GM19397 (cell line): ENCODE measurements around the gene PRAMEF15.
"Not testable (repeated sequence)": the region's sequence is repeated elsewhere in the genome, so short reads cannot be mapped to it uniquely, and the experiment has no call there.

ENCODE experiments used
- ATAC-seq: cut with Tn5 transposase; IDR thresholded peaks from one replicate; pipeline ENCODE4 v1.9.1; 2021; ENCODE audit warnings: mild to moderate bottlenecking, moderate library complexity; ENCODE audit not compliant: unreplicated experiment

Gene PRAMEF15

GRCh38 chr1:13315281-13315680, at the start of gene PRAMEF15:
PRAMEF15 (plus strand) TSS chr1:13315581; CDS start chr1:13318408, 2,827 bp downstream.
- ATAC-seq = not testable (repeated sequence)

- ATAC-seq = not testable (repeated sequence)
Measured at GRCh38 chr1:13277016-13277415, 38.4 kb upstream of the PRAMEF15 start.

GRCh38 chr1:13279617-13280016, 35.8 kb upstream of the PRAMEF15 start:
- ATAC-seq = not testable (repeated sequence)

GRCh38 chr1:13285037-13285436, 30.3 kb upstream of the PRAMEF15 start, which contains the start of gene PRAMEF8:
PRAMEF8 (minus strand) TSS chr1:13285137; CDS start chr1:13284091, 1,046 bp downstream.
- not testable (repeated sequence) for ATAC-seq

GRCh38 chr1:13289030-13289429, 26.4 kb upstream of the PRAMEF15 start:
- ATAC-seq = not testable (repeated sequence)

- ATAC-seq = not testable (repeated sequence)
Measured at GRCh38 chr1:13297216-13297931, 18.0 kb upstream of the PRAMEF15 start.

- ATAC-seq = not testable (repeated sequence)
Measured at GRCh38 chr1:13298699-13299098, 16.7 kb upstream of the PRAMEF15 start.

GRCh38 chr1:13302197-13302596, 13.2 kb upstream of the PRAMEF15 start:
- ATAC-seq = not testable (repeated sequence)

GRCh38 chr1:13303239-13303638, 12.1 kb upstream of the PRAMEF15 start, which contains the start of gene PRAMEF33:
PRAMEF33 (plus strand) TSS chr1:13303539; CDS start chr1:13305955, 2,416 bp downstream.
- not testable (repeated sequence) for ATAC-seq

GRCh38 chr1:13342496-13342895, 27.1 kb downstream of the PRAMEF15 start:
- ATAC-seq = not testable (repeated sequence)

- not testable (repeated sequence) for ATAC-seq
Measured at GRCh38 chr1:13347034-13347433, 31.7 kb downstream of the PRAMEF15 start, which contains the start of gene PRAMEF14. PRAMEF14 (minus strand) TSS chr1:13347134; CDS start chr1:13345314, 1,820 bp downstream.

GRCh38 chr1:13353476-13353875, 38.1 kb downstream of the PRAMEF15 start:
- ATAC-seq = not testable (repeated sequence)

- ATAC-seq = not testable (repeated sequence)
Measured at GRCh38 chr1:13354475-13354874, 39.1 kb downstream of the PRAMEF15 start.

- ATAC-seq = not testable (repeated sequence)
Measured at GRCh38 chr1:13356774-13357173, 41.4 kb downstream of the PRAMEF15 start.

- not testable (repeated sequence) for ATAC-seq
Measured at GRCh38 chr1:13362364-13362763, 47.0 kb downstream of the PRAMEF15 start.

- ATAC-seq = not testable (repeated sequence)
Measured at GRCh38 chr1:13364928-13365327, 49.5 kb downstream of the PRAMEF15 start.

- not testable (repeated sequence) for ATAC-seq
Measured at GRCh38 chr1:13366536-13366935, 51.2 kb downstream of the PRAMEF15 start.

GRCh38 chr1:13368544-13368943, 53.2 kb downstream of the PRAMEF15 start:
- ATAC-seq = not testable (repeated sequence)
